Mesothelial cell of epicardium (in vitro differentiated cells): ENCODE results near the gene CCDC40. TPM values are rescaled to one million over a fixed set of nuclear protein-coding genes. Genes with fewer than 3 reads are reported as not detected.
"Not testable (repeated sequence)": the region's sequence is repeated elsewhere in the genome, so short reads cannot be mapped to it uniquely, and the experiment has no call there.

Source experiments
- DNase-seq, 2 experiments: peaks; one replicate each; pipeline ENCODE4 v3.0.0; 2021; ENCODE audit warnings: low spot score in 2 of 2; ENCODE audit not compliant: unreplicated experiment in 2 of 2
- H3K27ac Mint-ChIP-seq: 2 replicates; pipeline ENCODE4 v1.8.0; 2021; ENCODE audit warnings: mixed read lengths
- H3K27me3 Mint-ChIP-seq: 2 replicates; pipeline ENCODE4 v1.8.0; 2021; ENCODE audit warnings: low read depth, mixed read lengths
- H3K36me3 Mint-ChIP-seq: 2 replicates; pipeline ENCODE4 v1.8.0; 2021; ENCODE audit warnings: mixed read lengths
- H3K4me1 Mint-ChIP-seq: 2 replicates; pipeline ENCODE4 v1.8.0; 2021; ENCODE audit warnings: mixed read lengths
- H3K4me3 Mint-ChIP-seq: 2 replicates; pipeline ENCODE4 v1.8.0; 2021; ENCODE audit warnings: mild to moderate bottlenecking, moderate library complexity, mixed read lengths
- H3K9me3 Mint-ChIP-seq: 2 replicates; pipeline ENCODE4 v1.8.0; 2021; ENCODE audit warnings: mixed read lengths
- total RNA-seq: library from RNA; stranded (reverse); gene quantifications from 3 replicates; pipeline ENCODE4 v1.2.1, GENCODE V29; 2021
- TF ChIP-seq, protein P1 (sequence below): fragments of 200-600 bp; sonication (generic); IDR thresholded peaks from one replicate; pipeline ENCODE4 v1.5.0; 2021; ENCODE audit warnings: antibody characterized with exemption; ENCODE audit not compliant: unreplicated experiment

The CCDC40 gene
- total RNA-seq, 1 donor from 2014 or later = 23.5 TPM

DNA sequence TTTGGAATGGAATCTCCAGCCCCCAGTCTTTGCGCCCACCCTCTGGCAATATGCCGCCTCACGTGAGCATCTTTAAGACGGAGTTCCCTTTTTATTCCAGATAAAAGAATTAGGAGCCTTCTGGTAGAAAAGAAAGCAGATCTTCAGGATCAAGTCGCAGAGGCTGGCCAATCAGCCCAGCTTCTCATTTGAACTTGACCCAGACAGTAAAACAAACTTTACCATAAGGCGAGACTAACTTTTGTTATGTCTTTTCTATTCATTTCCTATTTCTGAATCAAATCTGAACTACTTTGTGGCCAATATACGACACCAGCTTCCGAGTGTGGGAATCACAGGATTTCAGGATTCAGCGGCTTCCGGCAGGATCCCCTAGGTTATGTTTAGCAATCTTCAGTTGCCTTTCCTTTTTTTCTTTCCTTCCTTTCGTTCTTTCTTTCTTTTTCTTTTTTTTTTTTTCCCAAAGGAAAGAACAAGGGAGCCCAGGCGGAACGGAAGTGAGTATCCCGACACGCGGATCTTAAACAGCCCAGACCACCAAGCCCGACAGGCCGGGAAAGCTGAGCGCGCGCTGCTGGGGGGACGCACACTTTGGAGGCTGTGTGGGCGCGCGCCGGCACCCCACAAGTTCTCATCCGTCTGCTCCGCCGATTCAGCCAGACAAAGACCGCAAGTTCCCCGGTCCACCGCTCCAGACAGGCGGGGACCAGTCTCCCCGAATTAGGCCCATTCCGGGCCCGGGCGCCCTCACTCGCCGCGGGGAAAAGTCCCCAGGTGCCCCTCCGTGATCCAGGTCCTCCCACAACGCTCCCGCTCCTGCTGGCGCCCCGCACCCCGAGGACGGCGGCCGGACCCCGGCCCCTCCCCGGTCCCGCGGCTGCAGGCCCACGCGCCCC, 1.4 kb upstream of the CCDC40 start:
- TF ChIP-seq, protein P1, sequence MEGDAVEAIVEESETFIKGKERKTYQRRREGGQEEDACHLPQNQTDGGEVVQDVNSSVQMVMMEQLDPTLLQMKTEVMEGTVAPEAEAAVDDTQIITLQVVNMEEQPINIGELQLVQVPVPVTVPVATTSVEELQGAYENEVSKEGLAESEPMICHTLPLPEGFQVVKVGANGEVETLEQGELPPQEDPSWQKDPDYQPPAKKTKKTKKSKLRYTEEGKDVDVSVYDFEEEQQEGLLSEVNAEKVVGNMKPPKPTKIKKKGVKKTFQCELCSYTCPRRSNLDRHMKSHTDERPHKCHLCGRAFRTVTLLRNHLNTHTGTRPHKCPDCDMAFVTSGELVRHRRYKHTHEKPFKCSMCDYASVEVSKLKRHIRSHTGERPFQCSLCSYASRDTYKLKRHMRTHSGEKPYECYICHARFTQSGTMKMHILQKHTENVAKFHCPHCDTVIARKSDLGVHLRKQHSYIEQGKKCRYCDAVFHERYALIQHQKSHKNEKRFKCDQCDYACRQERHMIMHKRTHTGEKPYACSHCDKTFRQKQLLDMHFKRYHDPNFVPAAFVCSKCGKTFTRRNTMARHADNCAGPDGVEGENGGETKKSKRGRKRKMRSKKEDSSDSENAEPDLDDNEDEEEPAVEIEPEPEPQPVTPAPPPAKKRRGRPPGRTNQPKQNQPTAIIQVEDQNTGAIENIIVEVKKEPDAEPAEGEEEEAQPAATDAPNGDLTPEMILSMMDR = no peak
- DNase-seq = peak in 1 of 2 experiments; percentile 64
- H3K27ac Mint-ChIP-seq = peak overlapping the region; percentile 95
- no peaks in the 10 kb centered on the region for H3K9me3 Mint-ChIP-seq
- peak overlapping the region; percentile 94 for H3K4me3 Mint-ChIP-seq
- H3K27me3 Mint-ChIP-seq = no peaks in the 10 kb centered on the region
- peaks cover 7% of the 10 kb centered on the region for H3K36me3 Mint-ChIP-seq
- H3K4me1 Mint-ChIP-seq = peaks cover 23% of the 10 kb centered on the region

DNA sequence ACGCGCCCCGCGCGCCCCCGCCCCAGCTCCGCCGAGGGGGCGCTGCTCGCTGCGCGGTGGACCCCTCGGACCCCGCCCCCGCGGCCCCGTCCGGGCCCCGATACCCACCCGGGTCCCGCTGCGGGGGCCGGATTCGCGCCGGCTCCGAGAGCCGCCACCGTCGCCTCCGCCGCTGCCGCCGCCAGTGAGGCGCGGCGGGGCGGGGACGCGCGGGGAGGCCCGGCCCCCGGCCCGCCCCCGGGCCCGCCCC, 830 bp upstream of the CCDC40 start, which contains the start of gene TBC1D16:
TBC1D16 (minus strand) TSS at position 186 of the 250 bp plus-strand sequence. CDS start 22,325 bp downstream, outside the sequence.
- H3K36me3 Mint-ChIP-seq = peaks cover 7% of the 10 kb centered on the region
- DNase-seq = no peak
- peak within 1 kb of the TSS; percentile 97 for H3K27ac Mint-ChIP-seq
- TF ChIP-seq, protein P1 = no peak
- H3K9me3 Mint-ChIP-seq = no peaks in the 10 kb centered on the region
- no peaks in the 10 kb centered on the region for H3K27me3 Mint-ChIP-seq
- peaks cover 23% of the 10 kb centered on the region for H3K4me1 Mint-ChIP-seq
- H3K4me3 Mint-ChIP-seq = peak within 1 kb of the TSS; percentile 95

- Mint-ChIP-seq H3K9me3 (no peaks in the 10 kb centered on the region), H3K27me3 (no peaks in the 10 kb centered on the region), H3K4me3 (peak overlapping the region; percentile 95), H3K27ac (peak overlapping the region; percentile 97), H3K36me3 (peaks cover 14% of the 10 kb centered on the region), H3K4me1 (peaks cover 23% of the 10 kb centered on the region)
- peak in 1 of 2 experiments; percentile 59 for DNase-seq
- TF ChIP-seq, protein P1 = no peak
Observed at GRCh38 chr17:80036715-80037477, 454 bp downstream of the CCDC40 start.

DNA sequence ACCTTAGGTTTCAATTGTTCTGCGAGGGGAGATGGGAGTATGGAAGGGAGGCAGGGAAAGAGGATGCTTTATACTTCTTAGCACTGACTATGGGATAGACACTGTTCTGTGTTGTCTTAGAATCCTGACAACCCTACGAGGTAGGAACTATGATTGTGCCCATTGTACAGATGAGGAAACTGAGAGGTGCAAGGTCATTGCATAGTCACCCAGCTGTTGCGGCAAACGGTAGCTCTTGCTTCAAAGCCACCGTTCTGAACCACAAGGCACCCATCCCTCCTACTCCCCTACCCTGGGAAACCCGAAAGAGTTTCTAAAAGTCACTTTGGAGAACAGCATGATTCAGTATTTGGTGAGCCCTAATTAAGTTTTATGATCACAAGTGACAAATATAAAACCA, 7.5 kb downstream of the CCDC40 start:
- no peak overlapping the region for H3K4me3 Mint-ChIP-seq
- H3K36me3 Mint-ChIP-seq = peaks cover 34% of the 10 kb centered on the region
- TF ChIP-seq, protein P1 = no peak
- no peaks in the 10 kb centered on the region for H3K27me3 Mint-ChIP-seq
- H3K9me3 Mint-ChIP-seq = peaks cover 5% of the 10 kb centered on the region
- H3K4me1 Mint-ChIP-seq = no peaks in the 10 kb centered on the region
- no peak overlapping the region for H3K27ac Mint-ChIP-seq
- DNase-seq = no peak

DNA sequence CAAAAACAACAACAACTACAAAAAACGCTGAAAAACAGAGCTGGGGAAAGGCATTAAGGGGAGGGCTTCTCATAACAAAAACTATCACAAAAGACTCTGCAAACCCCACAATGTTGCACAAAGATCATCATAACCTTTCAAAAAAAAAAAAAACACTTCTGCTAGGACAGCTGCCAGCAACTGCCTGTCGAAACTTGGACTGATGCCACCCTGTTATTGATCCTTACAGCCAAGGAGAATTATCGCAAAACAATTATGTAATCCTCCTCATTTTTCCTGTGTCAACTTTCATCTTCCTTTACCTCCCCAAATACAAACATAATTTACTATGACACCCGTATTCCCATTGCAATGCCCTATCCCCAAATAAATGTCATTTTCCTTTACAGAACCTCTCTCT, 9.3 kb downstream of the CCDC40 start:
- TF ChIP-seq, protein P1 = no peak
- no peak for DNase-seq
- H3K27ac Mint-ChIP-seq = no peak overlapping the region
- H3K4me3 Mint-ChIP-seq = no peak overlapping the region
- no peaks in the 10 kb centered on the region for H3K27me3 Mint-ChIP-seq
- peaks cover 5% of the 10 kb centered on the region for H3K9me3 Mint-ChIP-seq
- peaks cover 33% of the 10 kb centered on the region for H3K36me3 Mint-ChIP-seq
- no peaks in the 10 kb centered on the region for H3K4me1 Mint-ChIP-seq

DNA sequence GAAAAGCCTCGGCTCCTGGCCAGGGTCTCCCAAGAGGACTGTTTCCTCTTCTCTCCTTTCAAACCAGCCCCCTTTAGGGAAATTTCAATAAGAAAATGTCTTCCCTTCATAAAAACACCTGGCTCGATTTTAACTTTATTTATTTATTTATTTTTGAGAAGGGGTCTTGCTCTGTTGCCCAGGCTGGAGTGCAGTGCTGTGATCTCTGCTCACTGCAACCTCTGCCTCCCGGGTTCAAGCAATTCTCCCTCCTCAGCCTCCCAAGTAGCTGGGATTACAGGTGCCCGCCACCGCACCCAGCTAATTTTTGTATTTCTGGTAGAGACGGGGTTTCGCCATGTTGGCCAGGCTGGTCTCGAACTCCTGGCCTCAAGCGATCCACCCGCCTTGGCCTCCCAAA, 10.3 kb downstream of the CCDC40 start:
- H3K27ac Mint-ChIP-seq, H3K27me3 Mint-ChIP-seq: not testable (repeated sequence)
- peaks cover 30% of the 10 kb centered on the region for H3K36me3 Mint-ChIP-seq

More for the DNA sequence above, 10.3 kb downstream of the CCDC40 start:
- not testable (repeated sequence) for DNase-seq, H3K4me1 Mint-ChIP-seq, H3K9me3 Mint-ChIP-seq, H3K4me3 Mint-ChIP-seq
